BE2C (cell line): ENCODE measurements around the gene ZC3H12A.

Source experiments
- DNase-seq: peaks from one replicate; pipeline ENCODE4 v3.0.0-alpha.2; 2020
- H3K27me3 ChIP-seq: fragments of 250-450 bp; sonication (Bioruptor Pico); 2 replicates; pipeline ENCODE4 v1.5.1; 2020; ENCODE audit warnings: mild to moderate bottlenecking
- H3K36me3 ChIP-seq: fragments of 250-450 bp; sonication (Bioruptor Pico); 2 replicates; pipeline ENCODE4 v1.5.1; 2020; ENCODE audit warnings: mild to moderate bottlenecking
- H3K4me1 ChIP-seq: fragments of 250-450 bp; sonication (Bioruptor Pico); 2 replicates; pipeline ENCODE4 v1.5.1; 2020
- H3K4me3 ChIP-seq: 2 replicates; pipeline ENCODE4 v1.5.1; 2011; ENCODE audit warnings: low read depth, low read length
- H3K9me3 ChIP-seq: fragments of 250-450 bp; sonication (Bioruptor Pico); 2 replicates; pipeline ENCODE4 v1.5.1; 2020
- CTCF ChIP-seq: IDR thresholded peaks from 2 replicates; pipeline ENCODE4 v1.5.1; 2012; ENCODE audit warnings: mild to moderate bottlenecking, low read depth, low read length

Gene ZC3H12A

GRCh38 chr1:37433171-37433570 lies 41.2 kb upstream of the ZC3H12A start:
- Histone ChIP-seq H3K4me3 (no peak overlapping the region), H3K36me3 (no peaks in the 10 kb centered on the region), H3K9me3 (no peaks in the 10 kb centered on the region), H3K27me3 (no peaks in the 10 kb centered on the region), H3K4me1 (no peaks in the 10 kb centered on the region)
- no peak for TF ChIP-seq CTCF
- no peak for DNase-seq

GRCh38 chr1:37434292-37435225 lies 39.8 kb upstream of the ZC3H12A start:
- peak; percentile 71 for TF ChIP-seq CTCF
- Histone ChIP-seq H3K36me3 (no peaks in the 10 kb centered on the region), H3K9me3 (no peaks in the 10 kb centered on the region), H3K4me1 (no peaks in the 10 kb centered on the region), H3K4me3 (no peak overlapping the region), H3K27me3 (no peaks in the 10 kb centered on the region)
- DNase-seq: peak; percentile 74

- TF ChIP-seq CTCF: no peak
- no peaks in the 10 kb centered on the region for H3K4me1 ChIP-seq
- H3K9me3 ChIP-seq: no peaks in the 10 kb centered on the region
- no peak overlapping the region for H3K4me3 ChIP-seq
- no peaks in the 10 kb centered on the region for H3K36me3 ChIP-seq
- H3K27me3 ChIP-seq: no peaks in the 10 kb centered on the region
- no peak for DNase-seq
Observed at GRCh38 chr1:37437087-37437486, 37.3 kb upstream of the ZC3H12A start.

- Histone ChIP-seq H3K36me3 (no peaks in the 10 kb centered on the region), H3K4me3 (no peak overlapping the region), H3K27me3 (no peaks in the 10 kb centered on the region), H3K4me1 (no peaks in the 10 kb centered on the region), H3K9me3 (no peaks in the 10 kb centered on the region)
- DNase-seq: no peak
- TF ChIP-seq CTCF: no peak
Observed at GRCh38 chr1:37438037-37438868, 36.1 kb upstream of the ZC3H12A start.

- Histone ChIP-seq H3K4me3 (no peak overlapping the region), H3K4me1 (no peaks in the 10 kb centered on the region)
Observed at GRCh38 chr1:37438869-37439343, 35.5 kb upstream of the ZC3H12A start.

More at GRCh38 chr1:37438869-37439343, 35.5 kb upstream of the ZC3H12A start:
- no peaks in the 10 kb centered on the region for H3K27me3 ChIP-seq
- H3K9me3 ChIP-seq: no peaks in the 10 kb centered on the region
- no peak for DNase-seq
- no peaks in the 10 kb centered on the region for H3K36me3 ChIP-seq
- no peak for TF ChIP-seq CTCF
